Activated CD8-positive, alpha-beta T cell treated with anti-CD3 and anti-CD28 coated beads, Interleukin-2, amount 10 ng/mL, durations not matched to agents 7 days and 5 days (primary cell): ENCODE measurements around the gene FAM25C. TPM values are rescaled to one million over a fixed set of nuclear protein-coding genes. Genes with fewer than 3 reads are reported as not detected.

Experiments
- total RNA-seq, 2 experiments: library from RNA; stranded (reverse); gene quantifications; one replicate each; pipeline ENCODE4 v1.2.3, GENCODE V29; 2021

Gene FAM25C
- total RNA-seq, 2 experiments from 2014 or later = not detected

Other genes with a start within 250 kb of the FAM25C start
- under 1 TPM; 0.23 to 0.32 TPM for gene SYT15B, start 236.2 kb downstream of the FAM25C start, total RNA-seq
- gene NPY4R2, start 81.1 kb downstream of the FAM25C start, total RNA-seq = not detected